Osteocyte (in vitro differentiated cells): ENCODE results near the gene RFC2. TPM values are rescaled to one million over a fixed set of nuclear protein-coding genes. Genes with fewer than 3 reads are reported as not detected.

ENCODE experiments used
- DNase-seq: peaks from one replicate; pipeline ENCODE4 v3.0.0; 2021; ENCODE audit warnings: mixed read lengths; ENCODE audit not compliant: unreplicated experiment; ENCODE audit errors: extremely low spot score
- H3K27ac Mint-ChIP-seq: one replicate; pipeline ENCODE4 v1.8.0; 2021; ENCODE audit warnings: mild to moderate bottlenecking, mixed read lengths; ENCODE audit not compliant: unreplicated experiment
- H3K27me3 Mint-ChIP-seq: one replicate; pipeline ENCODE4 v1.8.0; 2021; ENCODE audit warnings: mixed read lengths; ENCODE audit not compliant: unreplicated experiment
- H3K36me3 Mint-ChIP-seq: one replicate; pipeline ENCODE4 v1.8.0; 2021; ENCODE audit warnings: mixed read lengths; ENCODE audit not compliant: unreplicated experiment
- H3K4me1 Mint-ChIP-seq: one replicate; pipeline ENCODE4 v1.8.0; 2021; ENCODE audit warnings: mixed read lengths; ENCODE audit not compliant: unreplicated experiment
- H3K4me3 Mint-ChIP-seq: one replicate; pipeline ENCODE4 v1.8.0; 2021; ENCODE audit warnings: mild to moderate bottlenecking, moderate library complexity, mixed read lengths; ENCODE audit not compliant: unreplicated experiment
- H3K9me3 Mint-ChIP-seq: one replicate; pipeline ENCODE4 v1.8.0; 2021; ENCODE audit warnings: mixed read lengths; ENCODE audit not compliant: unreplicated experiment
- CTCF ChIP-seq: fragments of 200-600 bp; sonication (generic); IDR thresholded peaks from 2 replicates; pipeline ENCODE4 v1.5.0; 2021; ENCODE audit warnings: antibody characterized with exemption, mild to moderate bottlenecking, moderate library complexity
- total RNA-seq: library from RNA; stranded (reverse); gene quantifications from 2 replicates; pipeline ENCODE4 v1.2.1, GENCODE V29; 2021

The RFC2 gene
- total RNA-seq, 1 donor from 2014 or later = 13.5 TPM

DNA sequence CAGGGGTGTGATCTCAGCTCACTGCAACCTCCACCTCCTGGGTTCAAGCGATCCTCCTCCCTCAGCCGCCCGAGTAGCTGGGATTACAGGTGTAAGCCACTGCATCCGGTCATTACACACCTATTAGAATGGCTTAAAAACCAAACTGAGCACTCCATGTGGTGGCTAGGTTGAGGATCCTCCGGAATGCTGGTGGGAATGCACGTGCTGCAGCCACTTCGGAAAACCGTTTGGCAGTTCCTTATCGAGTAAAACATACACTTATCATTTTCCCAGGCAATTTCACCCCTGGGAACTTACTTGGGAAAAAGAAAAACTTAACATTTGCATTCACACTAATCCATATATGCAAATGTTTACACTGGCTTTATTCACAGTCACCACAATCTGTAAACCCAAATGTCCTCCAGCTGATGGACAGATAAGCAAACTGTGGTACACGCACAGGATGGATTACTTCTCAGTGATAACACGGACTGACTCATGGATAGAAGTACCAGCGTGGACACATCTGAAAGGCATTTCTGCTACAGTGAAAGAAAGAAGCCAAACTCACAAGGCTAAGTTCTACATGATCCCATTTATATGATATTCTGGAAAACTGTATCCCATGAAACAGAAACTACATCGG is 20.4 kb downstream of the RFC2 start:
- DNase-seq = no peak
- no peaks in the 10 kb centered on the region for H3K27me3 Mint-ChIP-seq

DNA sequence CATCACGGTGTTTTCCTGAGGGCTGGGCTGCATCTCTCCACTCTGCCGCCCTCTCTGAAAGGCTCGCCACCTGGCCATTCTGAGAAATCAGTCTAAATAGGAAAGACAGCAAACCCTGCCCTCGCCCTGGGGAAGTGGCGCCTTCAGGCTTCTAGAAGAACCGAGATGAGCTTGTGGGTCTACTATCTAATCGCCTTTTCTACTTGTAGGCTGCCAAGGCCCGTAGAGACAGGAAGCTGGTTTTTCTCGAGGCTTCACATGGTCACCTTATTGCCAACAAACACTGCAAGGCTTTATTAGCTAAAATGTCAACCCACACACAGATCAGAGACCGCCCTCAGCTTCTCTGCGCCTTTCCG is 23.0 kb downstream of the RFC2 start:
- H3K4me3 Mint-ChIP-seq = no peak overlapping the region
- H3K27ac Mint-ChIP-seq = no peak overlapping the region
- DNase-seq = no peak
- H3K4me1 Mint-ChIP-seq = no peaks in the 10 kb centered on the region
- no peaks in the 10 kb centered on the region for H3K9me3 Mint-ChIP-seq
- H3K36me3 Mint-ChIP-seq = peaks cover 14% of the 10 kb centered on the region
- TF ChIP-seq CTCF = no peak
- no peaks in the 10 kb centered on the region for H3K27me3 Mint-ChIP-seq

More for the DNA sequence above, 20.4 kb downstream of the RFC2 start:
- Mint-ChIP-seq H3K27ac (no peak overlapping the region), H3K36me3 (peaks cover 21% of the 10 kb centered on the region), H3K4me1 (no peaks in the 10 kb centered on the region), H3K9me3 (no peaks in the 10 kb centered on the region), H3K4me3 (no peak overlapping the region)
- no peak for TF ChIP-seq CTCF

DNA sequence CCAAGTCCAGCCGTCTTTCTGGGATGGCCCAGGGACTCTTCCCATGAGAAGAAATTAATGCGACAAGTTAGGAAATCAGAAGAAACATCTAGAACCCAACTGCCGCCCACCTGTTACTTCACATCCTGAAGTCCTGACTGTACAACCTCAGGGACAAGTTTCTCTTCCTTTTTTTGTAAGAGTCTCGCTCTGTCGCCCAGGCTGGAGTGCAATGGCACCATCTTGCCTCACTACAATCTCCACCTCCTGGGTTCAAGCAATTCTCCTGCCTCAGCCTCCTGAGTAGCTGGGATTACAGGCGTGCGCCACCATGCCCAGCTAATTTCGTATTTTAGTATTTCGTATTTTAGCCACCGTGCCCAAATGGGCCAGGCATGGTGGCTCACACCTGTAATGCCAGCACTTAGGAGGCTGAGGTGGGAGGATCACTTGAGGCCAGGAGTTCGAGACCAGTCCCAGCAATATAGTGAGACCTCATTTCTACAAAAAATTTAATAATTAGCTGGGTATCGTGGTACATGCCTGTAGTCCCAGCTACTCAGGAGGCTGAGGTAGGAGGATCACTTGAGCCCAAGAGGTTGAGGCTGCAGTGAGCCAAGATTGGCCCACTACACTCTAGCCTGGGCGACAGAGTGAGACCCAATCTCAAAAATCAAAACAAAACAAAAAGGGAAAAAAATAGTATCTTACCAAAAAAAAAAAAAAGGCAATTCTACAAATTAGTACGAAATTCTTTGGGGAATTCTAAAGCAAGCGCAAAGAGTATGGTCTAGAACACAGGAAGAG is 23.6 kb downstream of the RFC2 start:
- DNase-seq = no peak
- Mint-ChIP-seq H3K27ac (no peak overlapping the region), H3K36me3 (peaks cover 14% of the 10 kb centered on the region), H3K27me3 (no peaks in the 10 kb centered on the region), H3K4me1 (no peaks in the 10 kb centered on the region), H3K4me3 (no peak overlapping the region), H3K9me3 (no peaks in the 10 kb centered on the region)
- TF ChIP-seq CTCF = no peak

GRCh38 chr7:74228951-74229900 is 25.0 kb downstream of the RFC2 start:
- Mint-ChIP-seq H3K9me3 (no peaks in the 10 kb centered on the region), H3K27me3 (no peaks in the 10 kb centered on the region), H3K36me3 (peaks cover 11% of the 10 kb centered on the region), H3K4me3 (no peak overlapping the region), H3K27ac (no peak overlapping the region), H3K4me1 (no peaks in the 10 kb centered on the region)
- DNase-seq = no peak
- TF ChIP-seq CTCF = no peak
